SHP77 (cell line): Measurements from ENCODE around the gene NCKAP5.

Experiments used
- DNase-seq, 2 experiments: peaks; one replicate each; lab custom pipeline; 2025; lab: John Stamatoyannopoulos, UW

The NCKAP5 gene

GRCh38 chr2:132754867-132755472, 813.3 kb downstream of the NCKAP5 start:
- DNase-seq = no peak

GRCh38 chr2:132754392-132754791, 813.9 kb downstream of the NCKAP5 start:
- DNase-seq = no peak

GRCh38 chr2:132752421-132753206, 815.6 kb downstream of the NCKAP5 start:
- DNase-seq = no peak

GRCh38 chr2:132751836-132752235, 816.4 kb downstream of the NCKAP5 start:
- DNase-seq = no peak

GRCh38 chr2:132750606-132751005, 817.7 kb downstream of the NCKAP5 start:
- no peak for DNase-seq

GRCh38 chr2:132747046-132747445, 821.2 kb downstream of the NCKAP5 start:
- DNase-seq = no peak

GRCh38 chr2:132741754-132742153, 826.5 kb downstream of the NCKAP5 start:
- DNase-seq = no peak

GRCh38 chr2:132740081-132740720, 828.1 kb downstream of the NCKAP5 start:
- no peak for DNase-seq

GRCh38 chr2:132738223-132738622, 830.0 kb downstream of the NCKAP5 start:
- no peak for DNase-seq

- DNase-seq = no peak
These were observed 832.2 kb downstream of the NCKAP5 start for GRCh38 chr2:132736059-132736458.

GRCh38 chr2:132734961-132735360, 833.3 kb downstream of the NCKAP5 start:
- no peak for DNase-seq

GRCh38 chr2:132733094-132733493, 835.2 kb downstream of the NCKAP5 start:
- no peak for DNase-seq

- DNase-seq = no peak
These were observed 835.6 kb downstream of the NCKAP5 start for GRCh38 chr2:132732694-132733093.

- no peak for DNase-seq
These were observed 836.8 kb downstream of the NCKAP5 start for GRCh38 chr2:132731441-132731840.

- no peak for DNase-seq
These were observed 837.7 kb downstream of the NCKAP5 start for GRCh38 chr2:132730611-132731010.

- no peak for DNase-seq
These were observed 838.7 kb downstream of the NCKAP5 start for GRCh38 chr2:132729522-132729921.

- DNase-seq = no peak
These were observed 842.1 kb downstream of the NCKAP5 start for GRCh38 chr2:132726155-132726554.

GRCh38 chr2:132725748-132726147, 842.5 kb downstream of the NCKAP5 start:
- DNase-seq = no peak

GRCh38 chr2:132725148-132725547, 843.1 kb downstream of the NCKAP5 start:
- no peak for DNase-seq

GRCh38 chr2:132721938-132722337, 846.3 kb downstream of the NCKAP5 start:
- DNase-seq = no peak

- DNase-seq = no peak
These were observed 847.9 kb downstream of the NCKAP5 start for GRCh38 chr2:132720393-132720792.

- DNase-seq = no peak
These were observed 848.8 kb downstream of the NCKAP5 start for GRCh38 chr2:132719480-132719879.

- no peak for DNase-seq
These were observed 851.3 kb downstream of the NCKAP5 start for GRCh38 chr2:132716954-132717353.
